Esophagus squamous epithelium (tissue), 5 donors: ENCODE results near the gene KCNMA1. TPM values are rescaled to one million over a fixed set of nuclear protein-coding genes. Genes with fewer than 3 reads are reported as not detected.
"Not testable (repeated sequence)": the region's sequence is repeated elsewhere in the genome, so short reads cannot be mapped to it uniquely, and the experiment has no call there.

Experiments used
- DNase-seq: peaks from one replicate; lab custom pipeline; 2025; lab: John Stamatoyannopoulos, UW
- H3K27ac ChIP-seq, 4 donors: fragments of 200-600 bp; sonication (generic); one replicate each; pipeline ENCODE4 v1.5.1; 2016 to 2019; ENCODE audit warnings: mild to moderate bottlenecking in 1 of 4
- H3K27me3 ChIP-seq, 4 donors: fragments of 200-600 bp; sonication (generic); 1 replicate in 3 of 4; 2 replicates in 1 of 4; pipeline versions ENCODE4 v1.5.1 to v1.6.0; 2017 to 2021; ENCODE audit warnings: antibody characterized with exemption in 1 of 4
- H3K36me3 ChIP-seq, 3 donors: fragments of 200-600 bp; sonication (generic); one replicate each; pipeline ENCODE4 v1.5.1; 2016 to 2019
- H3K4me1 ChIP-seq, 3 donors: fragments of 200-600 bp; sonication (generic); one replicate each; pipeline ENCODE4 v1.5.1; 2017 to 2019
- H3K4me3 ChIP-seq, 4 donors: fragments of 200-600 bp; sonication (generic); 1 replicate in 3 of 4; 2 replicates in 1 of 4; pipeline ENCODE4 v1.5.1; 2016 to 2019; ENCODE audit warnings: mild to moderate bottlenecking in 2 of 4, moderate library complexity in 1 of 4
- H3K9me3 ChIP-seq, 3 donors: fragments of 200-600 bp; sonication (generic); one replicate each; pipeline ENCODE4 v1.5.1; 2016 to 2019
- CTCF ChIP-seq, 6 experiments: fragments of 450-650 bp in 4 of 6; fragments of 200-600 bp in 2 of 6; sonication (generic) in 2 of 6; IDR thresholded peaks; one replicate each; pipeline ENCODE4 v1.5.1; 2016 to 2019; ENCODE audit warnings: antibody characterized with exemption in 6 of 6, mild to moderate bottlenecking in 4 of 6, moderate library complexity in 4 of 6
- POLR2A ChIP-seq, 4 donors: fragments of 450-650 bp; IDR thresholded peaks; one replicate each; pipeline ENCODE4 v1.6.1; 2017; ENCODE audit warnings: antibody characterized with exemption in 4 of 4, mild to moderate bottlenecking in 4 of 4, moderate library complexity in 3 of 4
- WGBS, 2 donors: methylation state at CpG; one replicate each; pipeline ENCODE4 v1.1.5; 2018; 5-methylcytosine and 5-hydroxymethylcytosine counted together
- intact Hi-C: fragments of 100-400 bp; cut with DNase I; formaldehyde crosslinking; loops from one replicate; pipeline ENCODE4 v1.15.0; 2022
- total RNA-seq, 4 donors: library from RNA; depleted of rRNA; stranded (reverse); fragments of >200 nt; gene quantifications; one replicate each; pipeline ENCODE4 v1.1.0, GENCODE V29; 2016
- donor health status: DM: yes; HTN: yes; CAD: no.

KCNMA1 gene
- total RNA-seq, 4 donors from 2014 or later: 7.5 to 74.2 (median 18.0) TPM

- Histone ChIP-seq H3K27me3 (peaks cover 0 to 51% (median 0%) of the 10 kb centered on the region in 4 donors), H3K4me3 (no peak overlapping the region), H3K27ac (no peak overlapping the region), H3K36me3 (no peaks in the 10 kb centered on the region), H3K4me1 (no peaks in the 10 kb centered on the region), H3K9me3 (peaks cover 0 to 8% (median 0%) of the 10 kb centered on the region in 3 donors)
- TF ChIP-seq CTCF (IDR thresholded peaks at IDR 0.05): no peak
- no peak for TF ChIP-seq POLR2A (IDR thresholded peaks at IDR 0.05)
- intact Hi-C loops: no loop called here
- WGBS, 2 donors: 35 to 70% methylated on average over 2 of the region's 2 CpGs
- no peak for DNase-seq
Observed at GRCh38 chr10:77664008-77664407, 26.4 kb upstream of the KCNMA1 start.

GRCh38 chr10:77661674-77662073 lies 24.1 kb upstream of the KCNMA1 start:
- peaks cover 0 to 31% (median 0%) of the 10 kb centered on the region in 4 donors for H3K27me3 ChIP-seq
- no peak overlapping the region for H3K4me3 ChIP-seq
- H3K9me3 ChIP-seq: peaks cover 0 to 10% (median 8%) of the 10 kb centered on the region in 3 donors
- intact Hi-C loops: no loop called here
- no peak for DNase-seq
- no peaks in the 10 kb centered on the region for H3K36me3 ChIP-seq
- 65 to 77% methylated on average over 5 to 6 of the region's 6 CpGs for WGBS, 2 donors
- no peak for TF ChIP-seq POLR2A (IDR thresholded peaks at IDR 0.05)
- TF ChIP-seq CTCF (IDR thresholded peaks at IDR 0.05): no peak
- H3K4me1 ChIP-seq: no peaks in the 10 kb centered on the region
- no peak overlapping the region for H3K27ac ChIP-seq

GRCh38 chr10:77661100-77661499 lies 23.5 kb upstream of the KCNMA1 start:
- 65 to 78% methylated on average over 3 of the region's 3 CpGs for WGBS, 2 donors
- H3K4me3 ChIP-seq: no peak overlapping the region
- intact Hi-C loops: no loop called here
- H3K4me1 ChIP-seq: no peaks in the 10 kb centered on the region
- H3K36me3 ChIP-seq: no peaks in the 10 kb centered on the region
- H3K9me3 ChIP-seq: peaks cover 0 to 10% (median 8%) of the 10 kb centered on the region in 3 donors
- DNase-seq: no peak
- TF ChIP-seq POLR2A (IDR thresholded peaks at IDR 0.05) (no peak), CTCF (IDR thresholded peaks at IDR 0.05) (no peak)
- H3K27ac ChIP-seq: no peak overlapping the region
- peaks cover 0 to 28% (median 0%) of the 10 kb centered on the region in 4 donors for H3K27me3 ChIP-seq

GRCh38 chr10:77659046-77659670 lies 21.6 kb upstream of the KCNMA1 start:
- H3K4me3 ChIP-seq, H3K27ac ChIP-seq, DNase-seq, H3K36me3 ChIP-seq, intact Hi-C loops, H3K4me1 ChIP-seq: not testable (repeated sequence)
- Histone ChIP-seq H3K9me3 (peaks cover 0 to 10% (median 8%) of the 10 kb centered on the region in 3 donors), H3K27me3 (peaks cover 0 to 17% (median 0%) of the 10 kb centered on the region in 4 donors)
- WGBS, 2 donors: 80 to 100% methylated on average over 3 of the region's 3 CpGs

GRCh38 chr10:77653210-77653609 lies 15.6 kb upstream of the KCNMA1 start:
- Histone ChIP-seq H3K4me3 (no peak overlapping the region), H3K9me3 (peaks cover 0 to 6% (median 4%) of the 10 kb centered on the region in 3 donors), H3K27me3 (peaks cover 0 to 11% (median 0%) of the 10 kb centered on the region in 4 donors), H3K27ac (no peak overlapping the region), H3K36me3 (no peaks in the 10 kb centered on the region), H3K4me1 (no peaks in the 10 kb centered on the region)
- intact Hi-C loops: no loop called here
- no peak for DNase-seq
- no peak for TF ChIP-seq POLR2A (IDR thresholded peaks at IDR 0.05)
- TF ChIP-seq CTCF (IDR thresholded peaks at IDR 0.05): no peak
